Neural cell (in vitro differentiated cells): ENCODE data around the gene SLCO4A1.

Experiments used
- CTCF ChIP-seq: fragments of 450-650 bp; IDR thresholded peaks from 2 replicates; pipeline ENCODE4 v1.5.1; 2014; ENCODE audit warnings: antibody characterized with exemption, mild to moderate bottlenecking, moderate library complexity; ENCODE audit not compliant: poor library complexity, severe bottlenecking
- EP300 ChIP-seq: fragments of 450-650 bp; conservative IDR thresholded peaks from 2 replicates; pipeline ENCODE4 v1.6.1; 2014; ENCODE audit warnings: antibody characterized with exemption, mild to moderate bottlenecking, moderate library complexity; ENCODE audit not compliant: poor library complexity, severe bottlenecking
- EZH2 ChIP-seq: fragments of 200-600, 300-800 bp; shearing (Covaris generic), sonication (generic); IDR thresholded peaks from 2 replicates; pipeline ENCODE4 v1.6.1; 2014; ENCODE audit warnings: antibody characterized with exemption, low read length, borderline replicate concordance, mild to moderate bottlenecking; ENCODE audit not compliant: insufficient read depth, poor library complexity, severe bottlenecking
- MXI1 ChIP-seq: fragments of 450-650 bp; conservative IDR thresholded peaks from 2 replicates; pipeline ENCODE4 v1.6.1; 2014; ENCODE audit warnings: antibody characterized with exemption, mild to moderate bottlenecking; ENCODE audit not compliant: poor library complexity, severe bottlenecking
- POLR2AphosphoS5 ChIP-seq: IDR thresholded peaks from 2 replicates; pipeline ENCODE4 v1.6.1; 2012
- SMC3 ChIP-seq: fragments of 450-650 bp; conservative IDR thresholded peaks from 2 replicates; pipeline ENCODE4 v1.6.1; 2014; ENCODE audit warnings: antibody characterized with exemption, mild to moderate bottlenecking, moderate library complexity; ENCODE audit not compliant: poor library complexity
- TAF1 ChIP-seq: IDR thresholded peaks from 2 replicates; pipeline ENCODE4 v1.6.1; 2012; ENCODE audit warnings: low read depth

- TF ChIP-seq CTCF (no peak), POLR2AphosphoS5 (no peak), EZH2 (no peak), TAF1 (no peak), SMC3 (no peak), MXI1 (no peak), EP300 (no peak)
Measured at GRCh38 chr20:62622178-62622876, 20.0 kb upstream of the SLCO4A1 start.
